GOT3 (cell line): ENCODE results near the gene PTCH2.

ENCODE experiments used
- DNase-seq: peaks from one replicate; lab custom pipeline; 2025; ENCODE audit warnings: mixed read lengths; lab: John Stamatoyannopoulos, UW

Gene PTCH2

GRCh38 chr1:44778705-44779576 is 64.1 kb downstream of the PTCH2 start:
- no peak for DNase-seq

- no peak for DNase-seq
Observed at GRCh38 chr1:44777969-44778635, 65.0 kb downstream of the PTCH2 start.

DNA sequence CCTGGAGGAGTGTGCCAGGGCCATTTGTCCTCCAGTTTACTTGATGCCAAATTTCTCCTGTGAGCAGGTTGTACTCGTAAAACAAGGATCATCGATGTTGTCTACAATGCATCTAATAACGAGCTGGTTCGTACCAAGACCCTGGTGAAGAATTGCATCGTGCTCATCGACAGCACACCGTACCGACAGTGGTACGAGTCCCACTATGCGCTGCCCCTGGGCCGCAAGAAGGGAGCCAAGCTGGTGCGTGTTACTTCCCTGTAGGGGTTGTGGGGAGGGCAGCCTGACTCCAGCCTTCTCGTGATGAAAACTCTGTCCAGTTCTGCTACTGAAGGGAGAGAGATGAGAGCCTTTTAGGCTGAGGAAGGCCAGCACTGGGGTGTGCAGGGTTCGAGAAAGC is 65.5 kb downstream of the PTCH2 start:
- DNase-seq: no peak

DNA sequence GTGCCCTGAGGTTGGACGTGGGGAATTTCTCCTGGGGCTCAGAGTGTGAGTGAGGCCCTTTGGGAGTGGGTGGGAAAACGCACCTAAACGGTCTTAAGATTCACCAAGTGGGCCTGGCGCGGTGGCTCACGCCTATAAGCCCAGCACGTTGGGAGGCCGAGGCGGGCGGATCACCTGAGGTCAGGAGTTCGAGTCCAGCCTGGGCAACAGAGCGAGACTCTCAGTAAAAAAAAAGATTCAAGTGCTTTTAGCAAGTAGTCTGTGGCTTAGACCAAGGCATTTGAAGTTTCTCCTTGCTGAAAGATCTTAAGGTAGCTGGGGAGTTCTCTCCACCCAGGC is 66.4 kb downstream of the PTCH2 start:
- DNase-seq: no peak

DNA sequence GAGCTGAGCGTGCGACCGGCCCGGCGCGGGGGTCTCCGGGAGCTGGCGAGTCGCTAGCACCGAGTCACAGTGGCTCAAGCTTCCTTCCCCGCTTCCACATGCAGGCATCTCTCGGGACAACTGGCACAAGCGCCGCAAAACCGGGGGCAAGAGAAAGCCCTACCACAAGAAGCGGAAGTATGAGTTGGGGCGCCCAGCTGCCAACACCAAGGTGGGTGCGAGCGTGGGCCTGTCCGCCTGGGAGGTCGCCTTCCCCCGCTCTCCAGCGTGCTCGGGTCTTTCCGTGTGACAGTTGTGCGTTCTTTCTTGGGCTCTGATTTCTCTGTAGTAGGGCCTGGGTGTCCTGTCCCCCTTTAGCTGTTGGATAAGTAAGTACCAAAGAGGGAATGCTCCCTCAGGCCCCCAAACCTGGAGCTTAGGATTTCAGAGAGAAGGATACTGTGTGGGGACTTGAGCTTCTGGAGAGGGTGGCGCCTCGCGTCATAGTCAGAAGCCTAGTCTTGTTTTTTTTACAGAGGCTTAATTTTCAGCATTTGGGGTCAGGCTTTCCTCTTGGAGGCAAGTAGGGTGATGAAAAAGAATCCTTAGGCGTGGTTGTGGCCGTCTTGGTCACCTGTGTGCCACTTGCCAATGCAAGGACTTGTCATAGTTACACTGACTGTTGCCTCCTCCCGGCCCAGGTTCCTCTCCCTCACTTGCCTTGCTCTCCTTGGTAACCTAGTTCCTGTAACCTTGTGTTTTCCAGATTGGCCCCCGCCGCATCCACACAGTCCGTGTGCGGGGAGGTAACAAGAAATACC is 66.9 kb downstream of the PTCH2 start:
- no peak for DNase-seq

GRCh38 chr1:44775078-44775929 is 67.7 kb downstream of the PTCH2 start, which contains the start of gene RPS8:
Gene RPS8 (plus strand): TSS chr1:44775540. CDS start chr1:44775597, 57 bp downstream.
- DNase-seq: peak; percentile 71
